T-helper 17 cell (primary cell): ENCODE data around the gene SKIC3. TPM values are rescaled to one million over a fixed set of nuclear protein-coding genes. Genes with fewer than 3 reads are reported as not detected.
A peak's percentile ranks its signal among the peaks of the same experiment; 100 is the strongest.

Experiments
- ATAC-seq: fragments of 150-1000 bp; cut with Tn5 transposase; 2 replicates; pipeline ENCODE4 v1.10.0; 2021; ENCODE audit warnings: mild to moderate bottlenecking, moderate library complexity
- DNase-seq, 3 donors: peaks; one replicate each; pipeline versions ENCODE4 v3.0.0 to v3.0.0-alpha.2; 2020 to 2021
- H3K9me3 ChIP-seq: one replicate; pipeline ENCODE4 v1.7.0; 2013; ENCODE audit warnings: low read length, mild to moderate bottlenecking; ENCODE audit not compliant: control insufficient read depth, poor library complexity, severe bottlenecking
- H3K27ac Mint-ChIP-seq: one replicate; pipeline ENCODE4 v1.8.0; 2022; ENCODE audit warnings: mild to moderate bottlenecking, moderate library complexity, mixed read lengths
- H3K27me3 Mint-ChIP-seq: one replicate; pipeline ENCODE4 v1.8.0; 2022; ENCODE audit warnings: mixed read lengths
- H3K36me3 Mint-ChIP-seq: one replicate; pipeline ENCODE4 v1.8.0; 2022; ENCODE audit warnings: low read depth, mixed read lengths
- H3K4me1 Mint-ChIP-seq: one replicate; pipeline ENCODE4 v1.8.0; 2022; ENCODE audit warnings: mild to moderate bottlenecking, mixed read lengths
- H3K4me3 Mint-ChIP-seq: one replicate; pipeline ENCODE4 v1.8.0; 2022; ENCODE audit warnings: mild to moderate bottlenecking, moderate library complexity, mixed read lengths
- total RNA-seq, 4 donors: library from RNA in 2 of 4; stranded (reverse) in 2 of 4; gene quantifications; one replicate each; pipeline ENCODE4 v1.2.3 and lab custom pipeline; 2022 to 2026

Gene SKIC3
- total RNA-seq, 2 donors from 2014 or later = 78.2 to 90.2 TPM

DNA sequence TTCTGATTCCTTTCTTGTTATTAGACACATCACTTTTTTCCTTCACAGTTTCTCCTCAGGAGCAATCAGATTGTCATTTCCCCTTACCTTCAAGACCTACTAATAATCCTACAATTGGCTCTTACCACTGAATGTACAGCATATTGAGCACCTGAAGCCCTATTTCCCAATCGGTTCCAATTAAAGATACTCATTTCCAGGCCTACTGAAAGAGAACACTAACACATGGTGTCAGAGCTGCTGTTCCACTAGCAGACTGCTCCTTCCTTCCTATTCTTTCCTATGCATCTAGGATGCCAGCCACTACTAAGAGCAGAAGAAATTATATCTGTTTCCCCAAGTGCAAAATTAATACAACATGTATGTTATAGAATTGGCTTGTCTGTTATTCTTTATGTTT lies 34.6 kb downstream of the SKIC3 start:
- H3K4me1 Mint-ChIP-seq = no peaks in the 10 kb centered on the region
- no peaks in the 10 kb centered on the region for H3K9me3 ChIP-seq
- no peak overlapping the region for H3K4me3 Mint-ChIP-seq
- H3K27ac Mint-ChIP-seq = no peak overlapping the region
- ATAC-seq (no peak), DNase-seq (no peak)
- H3K36me3 Mint-ChIP-seq = peaks cover 14% of the 10 kb centered on the region
- H3K27me3 Mint-ChIP-seq = no peaks in the 10 kb centered on the region

DNA sequence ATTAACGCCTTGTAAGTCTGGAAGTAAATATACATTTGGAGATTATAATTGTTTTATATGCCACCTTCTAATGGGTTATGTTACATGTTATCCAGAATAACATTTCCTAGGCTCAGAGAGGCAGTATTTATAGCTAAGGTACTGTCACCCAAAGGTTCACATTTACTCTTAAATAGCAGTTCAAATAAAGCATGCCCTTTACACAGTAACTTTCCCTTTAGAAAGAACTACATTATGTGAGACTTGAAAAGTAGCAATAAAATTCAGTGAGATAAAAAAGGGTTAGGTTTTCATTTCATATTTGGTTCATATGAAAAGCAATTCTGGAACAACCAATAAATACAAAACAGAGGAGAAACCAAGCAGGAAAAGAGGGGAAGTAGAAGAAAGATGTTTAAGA lies 35.1 kb downstream of the SKIC3 start:
- ATAC-seq (no peak), DNase-seq (no peak)
- no peak overlapping the region for H3K27ac Mint-ChIP-seq
- no peaks in the 10 kb centered on the region for H3K4me1 Mint-ChIP-seq
- no peaks in the 10 kb centered on the region for H3K9me3 ChIP-seq
- peaks cover 14% of the 10 kb centered on the region for H3K36me3 Mint-ChIP-seq
- H3K4me3 Mint-ChIP-seq = no peak overlapping the region
- no peaks in the 10 kb centered on the region for H3K27me3 Mint-ChIP-seq

DNA sequence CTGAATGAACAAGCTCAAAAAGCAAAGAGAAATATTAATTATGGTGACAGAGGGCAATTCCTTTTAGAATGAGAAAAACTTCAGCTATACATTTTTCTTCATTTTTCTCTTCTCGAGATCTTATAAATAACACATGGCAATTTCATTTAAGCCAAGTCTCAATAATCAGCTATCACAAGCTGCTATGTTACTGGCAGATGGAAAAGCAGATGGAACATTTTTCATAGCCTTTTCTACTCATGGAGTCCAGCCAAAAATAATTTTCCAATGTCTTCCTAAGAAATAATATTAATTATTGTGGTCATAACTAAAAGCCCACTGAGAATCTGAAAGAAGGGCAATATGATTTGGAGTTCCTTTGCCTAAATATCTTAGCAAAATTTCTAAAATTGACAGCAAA lies 35.6 kb downstream of the SKIC3 start:
- Mint-ChIP-seq H3K27ac (no peak overlapping the region), H3K4me3 (no peak overlapping the region), H3K4me1 (no peaks in the 10 kb centered on the region), H3K36me3 (peaks cover 14% of the 10 kb centered on the region), H3K27me3 (no peaks in the 10 kb centered on the region)
- DNase-seq = no peak
- no peak for ATAC-seq
- H3K9me3 ChIP-seq = no peaks in the 10 kb centered on the region

DNA sequence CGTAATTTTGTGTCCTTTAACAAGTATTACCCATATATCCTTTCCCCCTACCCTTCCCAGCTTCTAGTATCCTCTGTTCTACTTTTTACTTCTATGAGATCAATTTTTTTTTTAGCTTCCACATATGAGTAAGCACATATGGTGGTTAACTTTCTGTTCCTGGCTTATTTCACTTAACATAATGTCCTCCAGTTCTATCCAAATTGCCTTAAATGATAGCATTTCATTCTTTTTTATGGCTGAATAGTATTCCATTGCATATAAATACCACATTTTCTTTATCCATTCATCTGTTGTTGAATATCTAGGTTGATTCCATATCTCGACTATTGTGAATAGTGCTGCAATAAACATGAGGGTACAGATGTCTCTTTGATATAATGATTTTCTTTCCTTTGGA lies 36.4 kb downstream of the SKIC3 start:
- no peaks in the 10 kb centered on the region for H3K9me3 ChIP-seq
- ATAC-seq (no peak), DNase-seq (no peak)
- no peaks in the 10 kb centered on the region for H3K4me1 Mint-ChIP-seq
- peak overlapping the region; percentile 37 for H3K27ac Mint-ChIP-seq
- no peak overlapping the region for H3K4me3 Mint-ChIP-seq
- peaks cover 14% of the 10 kb centered on the region for H3K36me3 Mint-ChIP-seq
- H3K27me3 Mint-ChIP-seq = no peaks in the 10 kb centered on the region

DNA sequence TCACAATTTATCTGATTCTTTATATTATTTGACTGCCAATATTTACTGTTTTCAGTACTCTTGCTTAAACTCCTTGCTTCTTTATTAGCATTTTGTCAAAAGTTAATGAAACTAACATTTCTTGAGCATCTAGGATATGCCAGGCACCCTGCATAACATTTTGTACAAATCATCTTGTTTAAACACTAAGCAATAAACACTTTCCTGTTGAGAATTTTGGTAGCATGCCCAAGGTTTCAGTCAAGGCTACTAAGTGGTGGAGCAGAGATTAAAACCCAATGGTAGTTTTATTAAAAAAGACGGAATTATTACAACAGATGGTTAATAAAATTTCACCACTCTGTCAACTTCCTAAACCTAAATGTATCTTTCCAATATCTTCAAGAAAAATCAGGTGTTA lies 43.2 kb downstream of the SKIC3 start:
- DNase-seq = no peak
- Mint-ChIP-seq H3K27ac (no peak overlapping the region), H3K4me1 (no peaks in the 10 kb centered on the region), H3K4me3 (no peak overlapping the region), H3K36me3 (peaks cover 4% of the 10 kb centered on the region), H3K27me3 (no peaks in the 10 kb centered on the region)
- ATAC-seq = no peak
- H3K9me3 ChIP-seq = no peaks in the 10 kb centered on the region

DNA sequence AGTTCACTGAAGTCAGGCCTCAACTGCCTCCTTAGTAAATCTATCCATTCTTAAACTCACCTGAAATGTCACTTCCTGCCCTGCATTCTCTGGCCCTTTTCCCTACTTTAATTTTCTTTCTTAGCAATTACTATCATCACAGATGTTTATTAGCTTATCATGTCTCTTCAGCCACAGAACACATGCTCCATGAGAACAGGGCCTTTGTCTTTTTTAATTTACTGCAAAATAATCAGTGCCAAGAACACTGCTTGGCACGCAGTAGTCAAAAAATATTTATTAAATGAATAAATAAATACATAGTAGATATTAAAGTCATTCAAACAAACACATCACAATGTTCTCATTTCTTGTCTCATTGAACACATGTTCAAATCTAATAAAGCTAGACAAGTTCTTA lies 46.2 kb downstream of the SKIC3 start:
- ATAC-seq (no peak), DNase-seq (no peak)
- no peaks in the 10 kb centered on the region for H3K9me3 ChIP-seq
- peak overlapping the region; percentile 54 for H3K27ac Mint-ChIP-seq
- H3K4me3 Mint-ChIP-seq = no peak overlapping the region
- no peaks in the 10 kb centered on the region for H3K27me3 Mint-ChIP-seq
- H3K4me1 Mint-ChIP-seq = no peaks in the 10 kb centered on the region
- peaks cover 9% of the 10 kb centered on the region for H3K36me3 Mint-ChIP-seq

Other genes with a start within 250 kb of the SKIC3 start
- gene FAM81B, start 163.6 kb downstream of the SKIC3 start, total RNA-seq = 1 to 10 TPM in 1 of 2 donors, not detected in 1; 3.6 TPM
- gene ARSK, start 124 bp upstream of the SKIC3 start, total RNA-seq = 1 to 10 TPM; 4.7 to 4.8 TPM
- gene GPR150, start 65.1 kb upstream of the SKIC3 start, total RNA-seq = 1 to 10 TPM; 1.8 to 2.5 TPM
- 1 to 10 TPM; 2.8 to 2.9 TPM for gene RFESD, start 91.8 kb upstream of the SKIC3 start, total RNA-seq
- gene SPATA9, start 128.0 kb upstream of the SKIC3 start, total RNA-seq = not detected
- 1 to 10 TPM in 1 of 2 donors, under 1 TPM in 1; 0.92 to 2.5 TPM for gene RHOBTB3, start 176.4 kb upstream of the SKIC3 start, total RNA-seq